ENCODE results near the gene ATXN3.

The ATXN3 gene

GRCh38 chr14:92039719-92040430 lies 66.5 kb downstream of the ATXN3 start, which contains the start of gene TRIP11:
Gene TRIP11, minus strand, starts transcription at chr14:92040059. Its CDS starts 374 bp downstream, at chr14:92039685.
- WGBS (ENCODE audit: extremely low coverage, insufficient coverage, insufficient read length): no CpG with 5 or more reads among the region's 57 CpGs
- peak within 1 kb of the TSS; percentile 85 for H3K4me2 ChIP-seq (ENCODE audit: low read length)
- peak within 1 kb of the TSS; percentile 91 for H2BK5ac ChIP-seq (ENCODE audit: low read depth, low read length, poor library complexity)
- H2AK5ac ChIP-seq (ENCODE audit: low read length): peak within 1 kb of the TSS; percentile 61
- peak within 1 kb of the TSS; percentile 98 for H3K9ac ChIP-seq (ENCODE audit: low read length)
- H2BK120ac ChIP-seq (ENCODE audit: insufficient read depth, low read length, poor library complexity): peak within 1 kb of the TSS; percentile 89
- H4K91ac ChIP-seq (ENCODE audit: low read depth, low read length): peak within 1 kb of the TSS; percentile 97
- H4K12ac ChIP-seq (ENCODE audit: low read depth, low read length): peak within 1 kb of the TSS; percentile 95
- peaks cover 2 to 3% of the 10 kb centered on the region in 2 experiments for H3K4me1 ChIP-seq (ENCODE audit: control insufficient read depth in 1 of 2, insufficient read depth in 2 of 2, low read length in 2 of 2)
- no peak within 1 kb of the TSS for H2BK12ac ChIP-seq (ENCODE audit: low read length)
- H4K8ac ChIP-seq (ENCODE audit: low read depth, low read length): peak within 1 kb of the TSS; percentile 95
- peak within 1 kb of the TSS; percentile 90 for H2AFZ ChIP-seq (ENCODE audit: insufficient read depth, low read length, poor library complexity)
- peak within 1 kb of the TSS; percentile 88 for H3K14ac ChIP-seq (ENCODE audit: low read length)
- H3K4ac ChIP-seq (ENCODE audit: low read depth, low read length): peak within 1 kb of the TSS; percentile 77
- H3K4me3 ChIP-seq (ENCODE audit: low read depth, low read length): peak within 1 kb of the TSS; percentile 86
- H3K36me3 ChIP-seq (ENCODE audit: control insufficient read depth in 1 of 2, insufficient read depth in 2 of 2, low read length in 2 of 2): no peaks in the 10 kb centered on the region
- DNase-seq: peak; percentile 92 to 98
- no peaks in the 10 kb centered on the region for H3K9me3 ChIP-seq (ENCODE audit: insufficient read depth, low read depth, low read length)
- no peak within 1 kb of the TSS for H3K23ac ChIP-seq (ENCODE audit: low read length)
- no peaks in the 10 kb centered on the region for H3K27me3 ChIP-seq (ENCODE audit: insufficient read depth, low read length)
- peak within 1 kb of the TSS; percentile 81 for H3K18ac ChIP-seq (ENCODE audit: low read length)
- H3K27ac ChIP-seq (ENCODE audit: low read depth, low read length): peak within 1 kb of the TSS; percentile 93
- peaks cover 12% of the 10 kb centered on the region for H3K79me1 ChIP-seq (ENCODE audit: low read length)
- H3K79me2 ChIP-seq (ENCODE audit: control insufficient read depth, insufficient read depth, low read length, poor library complexity): peaks cover 7% of the 10 kb centered on the region

DNA sequence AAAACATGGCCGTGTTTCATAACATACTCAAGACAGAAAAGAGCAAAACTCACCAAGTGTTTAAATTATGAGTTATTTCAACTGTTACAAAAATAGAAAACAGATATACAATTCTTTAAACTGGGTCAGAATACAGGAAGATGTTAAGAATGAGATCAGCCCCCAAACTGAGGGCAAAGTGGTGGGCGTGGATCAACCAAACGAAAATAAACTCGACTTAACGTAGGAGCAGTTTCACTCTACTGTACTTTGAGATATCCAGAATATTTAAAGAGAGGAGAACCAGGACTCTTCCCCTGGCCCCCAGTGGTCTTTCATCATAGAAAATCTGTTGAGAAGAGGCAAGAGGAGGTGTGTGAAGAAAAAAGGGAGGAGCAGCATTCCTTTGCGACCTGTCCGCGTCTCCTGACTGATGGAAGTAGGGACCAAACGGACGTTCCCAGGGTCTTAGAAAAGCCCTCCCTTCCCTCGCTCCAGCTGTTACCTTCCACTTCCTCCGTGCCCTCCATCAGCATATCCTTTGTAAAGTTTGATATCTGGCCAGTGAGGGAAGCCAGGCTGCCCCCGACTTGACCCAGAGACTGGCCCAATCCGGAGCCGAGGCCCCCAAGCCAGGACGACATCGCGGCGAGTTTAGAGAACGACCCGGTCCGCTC lies 67.2 kb downstream of the ATXN3 start:
- Histone ChIP-seq H2AK5ac (ENCODE audit: low read length) (peak overlapping the region; percentile 61), H3K4ac (ENCODE audit: low read depth, low read length) (peak overlapping the region; percentile 77), H3K4me2 (ENCODE audit: low read length) (peak overlapping the region; percentile 85), H3K27me3 (ENCODE audit: insufficient read depth, low read length) (no peaks in the 10 kb centered on the region), H2BK5ac (ENCODE audit: low read depth, low read length, poor library complexity) (peak overlapping the region; percentile 91), H3K14ac (ENCODE audit: low read length) (peak overlapping the region; percentile 88), H2AFZ (ENCODE audit: insufficient read depth, low read length, poor library complexity) (peak overlapping the region; percentile 90), H2BK12ac (ENCODE audit: low read length) (no peak overlapping the region), H3K4me1 (ENCODE audit: control insufficient read depth in 1 of 2, insufficient read depth in 2 of 2, low read length in 2 of 2) (peaks cover 2 to 3% of the 10 kb centered on the region in 2 experiments), H3K4me3 (ENCODE audit: low read depth, low read length) (peak overlapping the region; percentile 86), H4K8ac (ENCODE audit: low read depth, low read length) (peak overlapping the region; percentile 95), H3K9ac (ENCODE audit: low read length) (peak overlapping the region; percentile 98), H3K23ac (ENCODE audit: low read length) (no peak overlapping the region), H3K79me1 (ENCODE audit: low read length) (peaks cover 12% of the 10 kb centered on the region), H4K91ac (ENCODE audit: low read depth, low read length) (peak overlapping the region; percentile 97), H4K12ac (ENCODE audit: low read depth, low read length) (peak overlapping the region; percentile 89), H3K79me2 (ENCODE audit: control insufficient read depth, insufficient read depth, low read length, poor library complexity) (peaks cover 7% of the 10 kb centered on the region), H2BK120ac (ENCODE audit: insufficient read depth, low read length, poor library complexity) (peak overlapping the region; percentile 89), H3K36me3 (ENCODE audit: control insufficient read depth in 1 of 2, insufficient read depth in 2 of 2, low read length in 2 of 2) (peaks cover 0 to under 1% of the 10 kb centered on the region in 2 experiments), H3K27ac (ENCODE audit: low read depth, low read length) (peak overlapping the region; percentile 93), H3K9me3 (ENCODE audit: insufficient read depth, low read depth, low read length) (peaks cover 3% of the 10 kb centered on the region), H3K18ac (ENCODE audit: low read length) (peak overlapping the region; percentile 81)
- DNase-seq: peak; percentile 30 to 56
- WGBS (ENCODE audit: extremely low coverage, insufficient coverage, insufficient read length): no CpG with 5 or more reads among the region's 22 CpGs

GRCh38 chr14:92037989-92038388 lies 68.4 kb downstream of the ATXN3 start:
- Histone ChIP-seq H3K27me3 (ENCODE audit: insufficient read depth, low read length) (no peaks in the 10 kb centered on the region), H3K36me3 (ENCODE audit: control insufficient read depth in 1 of 2, insufficient read depth in 2 of 2, low read length in 2 of 2) (peaks cover 0 to 1% of the 10 kb centered on the region in 2 experiments), H3K9ac (ENCODE audit: low read length) (no peak overlapping the region), H3K4me1 (ENCODE audit: control insufficient read depth in 1 of 2, insufficient read depth in 2 of 2, low read length in 2 of 2) (peaks cover 2 to 3% of the 10 kb centered on the region in 2 experiments), H3K23ac (ENCODE audit: low read length) (no peak overlapping the region), H2BK120ac (ENCODE audit: insufficient read depth, low read length, poor library complexity) (no peak overlapping the region), H3K79me2 (ENCODE audit: control insufficient read depth, insufficient read depth, low read length, poor library complexity) (peaks cover 7% of the 10 kb centered on the region), H2BK5ac (ENCODE audit: low read depth, low read length, poor library complexity) (no peak overlapping the region), H3K4me3 (ENCODE audit: low read depth, low read length) (no peak overlapping the region), H4K8ac (ENCODE audit: low read depth, low read length) (no peak overlapping the region), H3K9me3 (ENCODE audit: insufficient read depth, low read depth, low read length) (peaks cover 3% of the 10 kb centered on the region), H4K91ac (ENCODE audit: low read depth, low read length) (no peak overlapping the region), H4K12ac (ENCODE audit: low read depth, low read length) (no peak overlapping the region), H3K79me1 (ENCODE audit: low read length) (peaks cover 12% of the 10 kb centered on the region), H3K18ac (ENCODE audit: low read length) (peak overlapping the region; percentile 71), H2AFZ (ENCODE audit: insufficient read depth, low read length, poor library complexity) (no peak overlapping the region), H3K14ac (ENCODE audit: low read length) (no peak overlapping the region), H3K27ac (ENCODE audit: low read depth, low read length) (no peak overlapping the region), H3K4me2 (ENCODE audit: low read length) (peak overlapping the region; percentile 37), H2AK5ac (ENCODE audit: low read length) (no peak overlapping the region), H2BK12ac (ENCODE audit: low read length) (no peak overlapping the region), H3K4ac (ENCODE audit: low read depth, low read length) (peak overlapping the region; percentile 92)
- no peak for DNase-seq
- no CpG with 5 or more reads among the region's 3 CpGs for WGBS (ENCODE audit: extremely low coverage, insufficient coverage, insufficient read length)

DNA sequence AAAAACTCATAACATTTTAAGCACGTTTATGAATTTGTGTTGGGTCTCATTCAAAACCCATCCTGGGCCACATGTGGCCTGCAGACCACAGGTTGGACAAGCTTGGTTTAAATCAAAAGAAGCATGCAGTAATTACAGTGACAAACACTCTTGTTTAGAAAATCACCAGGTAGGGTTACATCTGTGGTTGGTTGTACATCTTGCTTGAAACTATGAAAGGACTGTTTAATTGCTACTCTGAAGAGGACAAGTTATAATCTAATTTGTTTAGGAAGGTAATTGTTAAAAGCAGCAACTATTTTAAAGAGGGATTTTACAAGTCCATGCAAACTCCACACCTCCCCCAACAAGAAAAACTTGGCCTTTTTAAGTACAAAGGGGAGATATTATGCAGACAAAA lies 70.5 kb downstream of the ATXN3 start:
- Histone ChIP-seq H3K14ac (ENCODE audit: low read length) (no peak overlapping the region), H3K27me3 (ENCODE audit: insufficient read depth, low read length) (no peaks in the 10 kb centered on the region), H2BK5ac (ENCODE audit: low read depth, low read length, poor library complexity) (no peak overlapping the region), H3K4ac (ENCODE audit: low read depth, low read length) (peak overlapping the region; percentile 58), H4K12ac (ENCODE audit: low read depth, low read length) (no peak overlapping the region), H3K18ac (ENCODE audit: low read length) (no peak overlapping the region), H3K79me1 (ENCODE audit: low read length) (peaks cover 12% of the 10 kb centered on the region), H3K23ac (ENCODE audit: low read length) (no peak overlapping the region), H3K27ac (ENCODE audit: low read depth, low read length) (no peak overlapping the region), H3K4me1 (ENCODE audit: control insufficient read depth in 1 of 2, insufficient read depth in 2 of 2, low read length in 2 of 2) (peaks cover 2 to 3% of the 10 kb centered on the region in 2 experiments), H3K36me3 (ENCODE audit: control insufficient read depth in 1 of 2, insufficient read depth in 2 of 2, low read length in 2 of 2) (peaks cover 6 to 8% of the 10 kb centered on the region in 2 experiments), H2AK5ac (ENCODE audit: low read length) (no peak overlapping the region), H2BK12ac (ENCODE audit: low read length) (no peak overlapping the region), H2AFZ (ENCODE audit: insufficient read depth, low read length, poor library complexity) (no peak overlapping the region), H3K4me2 (ENCODE audit: low read length) (no peak overlapping the region), H4K8ac (ENCODE audit: low read depth, low read length) (no peak overlapping the region), H3K79me2 (ENCODE audit: control insufficient read depth, insufficient read depth, low read length, poor library complexity) (peaks cover 7% of the 10 kb centered on the region), H3K9me3 (ENCODE audit: insufficient read depth, low read depth, low read length) (peaks cover 3% of the 10 kb centered on the region), H2BK120ac (ENCODE audit: insufficient read depth, low read length, poor library complexity) (no peak overlapping the region), H4K91ac (ENCODE audit: low read depth, low read length) (no peak overlapping the region), H3K9ac (ENCODE audit: low read length) (no peak overlapping the region), H3K4me3 (ENCODE audit: low read depth, low read length) (no peak overlapping the region)
- no peak for DNase-seq
- no CpG with 5 or more reads among the region's 1 CpG for WGBS (ENCODE audit: extremely low coverage, insufficient coverage, insufficient read length)
